ENCODE measurements around the gene SLC22A15.
"Not testable (repeated sequence)": the region's sequence is repeated elsewhere in the genome, so short reads cannot be mapped to it uniquely, and the experiment has no call there.

SLC22A15 gene

DNA sequence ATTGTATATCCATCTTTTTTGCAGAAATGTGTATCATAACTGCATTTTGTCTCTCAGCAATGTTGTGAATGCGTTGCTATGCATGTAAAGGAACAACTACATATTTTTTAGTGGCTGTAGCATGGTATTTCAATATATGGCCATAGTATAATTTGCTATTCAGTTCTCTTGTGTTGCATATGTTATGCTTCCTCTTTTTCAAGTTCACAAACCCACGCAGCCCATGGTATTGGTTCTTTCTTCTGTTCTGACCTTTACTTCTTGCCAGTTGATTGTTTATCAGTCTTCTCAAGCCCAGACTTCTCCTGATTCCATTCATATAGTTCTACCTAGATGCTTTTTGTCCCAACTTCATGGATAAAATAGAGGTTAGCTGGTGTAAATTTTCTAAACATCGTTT is 6.1 kb downstream of the SLC22A15 start:
- no peak for DNase-seq

DNA sequence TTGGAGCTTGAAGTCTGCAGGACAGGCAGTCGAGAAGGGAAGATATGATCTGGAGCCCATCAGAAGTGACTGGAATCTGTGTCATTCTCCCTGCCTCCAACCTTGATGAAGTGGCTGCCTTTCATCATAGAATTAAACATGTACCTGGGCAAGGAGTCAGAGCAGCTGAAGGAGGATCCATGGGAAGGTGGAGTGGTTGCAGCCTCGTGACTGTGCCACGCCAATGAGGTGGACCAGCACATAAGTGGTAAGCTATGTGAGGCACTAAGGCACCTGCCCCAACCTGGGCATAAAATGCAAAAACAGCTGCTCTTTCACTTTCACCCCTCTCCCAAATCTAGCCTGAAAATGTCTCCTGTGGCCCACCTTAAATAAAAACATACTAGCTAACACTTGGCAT is 7.3 kb downstream of the SLC22A15 start:
- DNase-seq: no peak

DNA sequence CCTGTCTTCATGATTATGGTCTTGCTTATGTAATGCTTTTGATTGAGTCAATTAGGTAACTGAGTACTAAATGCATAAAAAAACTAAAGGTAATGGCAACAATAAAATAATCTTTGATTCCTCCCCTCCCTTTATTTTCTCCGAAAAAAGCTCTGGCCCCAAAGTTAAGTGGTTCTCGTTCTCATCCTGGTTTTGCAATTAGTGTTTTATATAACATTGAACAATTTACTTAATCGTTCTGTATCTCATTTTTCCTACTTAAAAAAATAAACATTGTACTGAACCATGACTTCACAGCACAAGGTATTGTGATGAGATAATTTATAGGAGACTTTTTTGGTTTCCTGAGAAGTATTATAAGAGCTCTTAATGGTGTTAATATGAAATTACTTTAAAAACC is 11.3 kb downstream of the SLC22A15 start:
- no peak for DNase-seq

GRCh38 chr1:115988953-115989352 is 12.6 kb downstream of the SLC22A15 start:
- DNase-seq: no peak

GRCh38 chr1:115989699-115990098 is 13.4 kb downstream of the SLC22A15 start:
- DNase-seq: no peak

- no peak for DNase-seq
These were observed 15.6 kb downstream of the SLC22A15 start for GRCh38 chr1:115991909-115992308.

- not testable (repeated sequence) for DNase-seq
These were observed 21.6 kb downstream of the SLC22A15 start for GRCh38 chr1:115997921-115998320.

GRCh38 chr1:116001739-116002487 is 25.6 kb downstream of the SLC22A15 start:
- DNase-seq: no peak

GRCh38 chr1:116002781-116003420 is 26.6 kb downstream of the SLC22A15 start:
- no peak for DNase-seq

DNA sequence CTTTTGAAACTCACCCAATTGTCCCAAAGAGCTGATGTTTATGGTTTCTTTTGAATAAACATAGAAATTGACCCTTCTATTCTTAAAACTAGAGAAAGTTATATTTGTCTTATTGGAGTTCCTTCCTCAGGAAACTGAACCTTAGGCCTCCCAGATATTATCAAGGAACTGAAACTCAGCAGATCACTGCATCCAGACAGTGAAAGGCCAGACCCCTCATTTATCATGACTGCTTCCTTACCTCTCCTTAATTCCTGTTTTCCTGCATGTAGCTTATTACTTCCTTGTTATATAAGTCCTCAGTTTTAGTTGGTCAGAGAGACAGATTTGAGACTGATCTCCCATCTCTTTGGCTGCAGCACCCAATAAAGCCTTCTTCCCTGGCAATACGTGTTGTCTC is 27.5 kb downstream of the SLC22A15 start:
- DNase-seq: no peak

GRCh38 chr1:116006486-116006964 is 30.2 kb downstream of the SLC22A15 start:
- no peak for DNase-seq

DNA sequence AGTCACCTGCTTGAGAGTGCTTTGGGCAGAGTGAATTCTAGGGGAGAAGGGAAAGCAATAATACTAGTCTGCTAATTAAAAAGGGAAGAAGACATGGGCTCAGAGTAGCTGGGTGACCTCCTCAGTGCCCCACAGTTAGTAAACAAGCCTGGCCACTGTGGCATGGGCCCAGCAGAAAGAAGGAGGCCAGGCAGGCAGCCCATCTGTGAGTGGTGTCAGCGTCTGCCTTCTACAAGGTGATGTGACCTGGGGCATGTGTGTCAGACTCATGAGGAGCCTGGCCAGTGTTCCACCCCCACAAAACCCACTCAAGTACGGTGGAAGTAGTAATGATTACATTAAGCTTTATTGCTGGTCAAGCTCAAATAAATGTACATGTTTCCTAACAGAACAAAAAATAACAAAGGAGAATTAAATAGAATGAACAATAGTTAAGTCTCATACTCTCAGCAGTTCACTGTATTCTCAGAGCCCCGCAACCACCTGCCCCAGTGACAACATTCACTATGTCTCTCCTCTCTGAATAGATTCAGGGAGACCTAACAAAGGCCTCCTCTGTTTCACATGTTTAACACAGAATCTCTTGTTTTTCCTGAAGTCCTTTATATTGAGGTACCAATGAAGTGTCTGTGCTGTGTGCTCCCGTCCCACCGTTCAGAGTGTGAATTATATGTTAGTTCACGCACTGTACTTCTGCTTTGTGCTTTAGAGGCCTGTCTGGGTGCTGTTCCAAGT is 32.5 kb downstream of the SLC22A15 start:
- DNase-seq: no peak

DNA sequence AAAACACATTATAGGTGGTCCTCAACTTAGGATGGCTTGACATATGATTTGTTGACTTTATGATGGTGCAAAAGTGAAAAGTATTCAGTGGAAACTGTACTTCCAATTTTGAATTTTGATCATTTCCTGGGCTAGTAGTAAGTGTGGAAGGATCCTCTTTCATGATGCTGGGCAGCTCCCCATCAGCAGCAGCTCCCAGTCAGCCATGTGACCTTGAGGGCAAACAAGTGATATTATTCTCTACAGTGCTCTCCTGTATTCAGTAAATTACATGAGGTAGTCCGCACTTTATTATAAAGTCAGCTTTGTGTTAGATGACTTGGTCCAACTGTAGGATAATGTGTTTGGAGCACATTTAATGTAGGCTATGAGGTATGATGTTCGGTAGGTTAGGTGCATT is 36.4 kb downstream of the SLC22A15 start:
- no peak for DNase-seq

DNA sequence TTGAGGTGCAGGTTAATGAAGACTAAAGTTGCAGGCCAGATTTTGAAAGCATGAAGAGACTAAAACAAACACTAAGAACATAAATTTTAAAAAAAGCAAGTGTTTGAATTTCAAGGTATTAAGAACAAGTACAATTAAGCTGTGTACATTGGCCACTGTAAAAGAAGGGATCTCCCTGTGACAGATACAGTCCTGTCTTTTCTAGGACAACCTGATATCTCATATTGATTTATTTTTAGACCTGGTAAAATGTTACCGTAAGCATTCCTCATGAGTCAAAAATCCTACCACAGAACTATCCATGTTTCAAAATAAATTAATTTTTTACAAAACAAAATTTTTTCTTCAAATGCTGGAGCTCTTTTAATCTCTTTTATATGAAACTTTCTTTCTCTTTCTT is 39.4 kb downstream of the SLC22A15 start:
- DNase-seq: no peak

GRCh38 chr1:116018007-116018406 is 41.7 kb downstream of the SLC22A15 start:
- no peak for DNase-seq

- DNase-seq: no peak
These were observed 43.4 kb downstream of the SLC22A15 start for GRCh38 chr1:116019653-116020253.

DNA sequence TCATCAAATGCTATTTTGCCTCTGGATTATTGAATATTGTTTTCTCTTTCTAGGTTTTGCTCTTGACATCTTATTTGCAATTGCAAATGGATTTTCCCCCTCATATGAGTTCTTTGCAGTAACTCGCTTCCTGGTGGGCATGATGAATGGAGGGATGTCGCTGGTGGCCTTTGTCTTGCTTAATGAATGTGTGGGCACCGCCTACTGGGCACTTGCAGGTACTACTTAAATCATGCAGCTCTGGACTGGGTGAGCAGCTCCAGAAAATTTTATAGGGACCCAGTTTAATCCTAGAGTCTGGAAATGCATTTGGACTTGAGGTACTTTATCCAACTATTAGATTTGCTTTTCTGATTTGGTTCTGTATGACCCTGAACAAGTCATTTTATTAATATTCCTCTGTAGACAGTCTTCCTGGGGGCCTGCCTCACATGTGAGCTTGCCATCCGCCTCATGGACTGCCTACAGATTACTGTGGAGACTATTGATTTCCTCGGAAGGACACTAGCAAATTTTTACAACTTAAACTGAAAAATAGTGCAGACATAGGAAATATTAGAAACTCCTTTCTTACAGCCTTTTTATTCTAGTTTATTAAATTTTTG is 44.5 kb downstream of the SLC22A15 start:
- peak; percentile 64 to 71 for DNase-seq

DNA sequence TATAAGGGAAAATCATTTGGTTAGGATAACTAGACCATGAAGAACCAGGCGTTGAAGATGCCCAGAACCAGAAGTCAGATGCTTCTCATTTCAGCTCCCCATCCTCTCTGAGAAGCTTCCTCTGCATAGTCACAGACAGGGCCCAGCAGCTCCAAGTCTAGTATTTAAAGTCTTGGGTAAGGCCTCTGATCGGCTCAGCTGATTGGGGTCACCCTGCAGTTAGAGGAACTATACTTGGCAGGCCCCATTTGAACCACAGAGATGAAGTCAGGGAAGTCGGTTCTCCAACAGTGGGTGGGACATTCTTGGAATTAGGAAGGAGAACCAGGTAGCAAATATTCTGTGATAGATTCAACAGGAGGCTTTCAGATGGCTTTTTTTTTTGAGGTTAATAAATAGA is 48.3 kb downstream of the SLC22A15 start:
- DNase-seq: no peak

DNA sequence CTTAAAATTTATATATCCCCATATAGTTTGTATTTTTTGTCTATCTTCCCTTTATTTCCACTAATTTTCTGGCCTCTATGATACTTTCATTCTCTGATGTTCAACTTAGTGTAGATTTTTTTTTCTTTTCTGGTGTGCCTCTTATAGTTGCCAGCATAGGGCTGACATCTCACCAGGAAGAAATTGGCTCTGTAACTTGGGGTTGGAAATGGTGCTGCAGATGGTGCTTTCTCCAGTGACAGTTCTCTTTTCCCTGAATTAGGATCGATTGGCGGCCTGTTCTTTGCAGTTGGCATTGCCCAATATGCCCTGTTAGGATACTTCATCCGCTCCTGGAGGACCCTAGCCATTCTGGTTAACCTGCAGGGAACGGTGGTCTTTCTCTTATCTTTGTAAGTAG is 50.3 kb downstream of the SLC22A15 start:
- no peak for DNase-seq

DNA sequence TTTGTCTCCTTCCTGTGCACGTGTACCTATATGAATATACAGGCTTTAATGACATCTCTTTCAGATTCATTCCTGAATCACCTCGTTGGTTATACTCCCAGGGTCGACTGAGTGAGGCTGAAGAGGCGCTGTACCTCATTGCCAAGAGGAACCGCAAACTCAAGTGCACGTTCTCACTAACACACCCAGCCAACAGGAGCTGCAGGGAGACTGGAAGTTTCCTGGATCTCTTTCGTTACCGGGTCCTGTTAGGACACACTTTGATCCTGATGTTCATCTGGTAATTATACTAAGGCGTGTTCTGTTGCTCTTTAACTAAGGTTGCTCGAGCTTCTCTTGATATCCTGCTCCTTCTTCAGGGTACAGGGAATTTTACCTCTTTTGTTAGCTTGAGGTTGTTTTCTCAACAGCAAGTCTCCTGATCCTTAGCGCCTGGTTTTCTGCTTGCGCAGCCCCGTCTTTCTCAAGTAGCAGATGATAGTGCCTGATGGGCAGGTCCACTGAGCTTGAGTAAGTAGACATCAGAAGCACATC is 55.1 kb downstream of the SLC22A15 start:
- DNase-seq: no peak

- peak; percentile 57 to 80 for DNase-seq
These were observed 57.0 kb downstream of the SLC22A15 start for GRCh38 chr1:116033322-116033721.

GRCh38 chr1:116036255-116036654 is 59.9 kb downstream of the SLC22A15 start:
- DNase-seq: no peak

- no peak for DNase-seq
These were observed 62.4 kb downstream of the SLC22A15 start for GRCh38 chr1:116038679-116039078.

Measured in NCI-H2081 (cell line).